Stimulated activated CD4-positive, alpha-beta T cell treated with anti-CD3 and anti-CD28 coated beads, Interleukin-2, amount 100 ng/mL, for 4 hours (primary cell): ENCODE data around the gene SLC22A5.
A peak's percentile ranks its signal among the peaks of the same experiment; 100 is the strongest.

Experiments
- DNase-seq: peaks from one replicate; pipeline ENCODE4 v3.0.0-alpha.2; 2020; ENCODE audit warnings: low read depth

The SLC22A5 gene

GRCh38 chr5:132369474-132370180, at the start of gene SLC22A5:
TSS of gene SLC22A5 (plus strand) at chr5:132369710. CDS start at chr5:132369973, 263 bp downstream.
- DNase-seq, result peak; percentile 56

GRCh38 chr5:132319975-132320374, 49.5 kb upstream of the SLC22A5 start:
- DNase-seq, result no peak

GRCh38 chr5:132321109-132321721, 48.3 kb upstream of the SLC22A5 start:
- no peak for DNase-seq

GRCh38 chr5:132322266-132322665, 47.2 kb upstream of the SLC22A5 start:
- DNase-seq, result no peak

- DNase-seq, result no peak
Measured at GRCh38 chr5:132323202-132323601, 46.3 kb upstream of the SLC22A5 start.

GRCh38 chr5:132325691-132326090, 43.8 kb upstream of the SLC22A5 start:
- no peak for DNase-seq

GRCh38 chr5:132327252-132327955, 42.1 kb upstream of the SLC22A5 start:
- no peak for DNase-seq

- no peak for DNase-seq
Measured at GRCh38 chr5:132334812-132335211, 34.7 kb upstream of the SLC22A5 start.

- no peak for DNase-seq
Measured at GRCh38 chr5:132335402-132335801, 34.1 kb upstream of the SLC22A5 start.

GRCh38 chr5:132339502-132339901, 30.0 kb upstream of the SLC22A5 start:
- DNase-seq, result no peak

- DNase-seq, result no peak
Measured at GRCh38 chr5:132342291-132343180, 27.0 kb upstream of the SLC22A5 start.

GRCh38 chr5:132344775-132345514, 24.6 kb upstream of the SLC22A5 start:
- no peak for DNase-seq

GRCh38 chr5:132353486-132353995, 16.0 kb upstream of the SLC22A5 start:
- no peak for DNase-seq

GRCh38 chr5:132354381-132355139, 14.9 kb upstream of the SLC22A5 start:
- DNase-seq, result no peak

GRCh38 chr5:132355140-132355765, 14.3 kb upstream of the SLC22A5 start:
- DNase-seq, result no peak

- DNase-seq, result no peak
Measured at GRCh38 chr5:132358775-132359174, 10.7 kb upstream of the SLC22A5 start.

- no peak for DNase-seq
Measured at GRCh38 chr5:132362086-132362485, 7.4 kb upstream of the SLC22A5 start.

- DNase-seq, result no peak
Measured at GRCh38 chr5:132363431-132364112, 5.9 kb upstream of the SLC22A5 start.

GRCh38 chr5:132364319-132364718, 5.2 kb upstream of the SLC22A5 start:
- DNase-seq, result no peak
